CD4-positive, CD25-positive, alpha-beta regulatory T cell (primary cell): Measurements from ENCODE around the gene PLEKHA4. TPM values are rescaled to one million over a fixed set of nuclear protein-coding genes. Genes with fewer than 3 reads are reported as not detected.
A peak's percentile ranks its signal among the peaks of the same experiment; 100 is the strongest.
"Not testable (repeated sequence)": the region's sequence is repeated elsewhere in the genome, so short reads cannot be mapped to it uniquely, and the experiment has no call there.

ENCODE experiments used
- ATAC-seq, 2 donors: fragments of 150-1000 bp; cut with Tn5 transposase; one replicate each; pipeline ENCODE4 v1.10.0; 2021; ENCODE audit warnings: low read depth in 2 of 2, moderate number of reproducible peaks in 2 of 2, moderate library complexity in 1 of 2
- DNase-seq, 3 donors: peaks; one replicate each; pipeline versions ENCODE4 v3.0.0 to v3.0.0-alpha.2; 2012 to 2022; ENCODE audit warnings: mixed read lengths in 1 of 3
- H3K27ac ChIP-seq: one replicate; pipeline ENCODE4 v1.7.0; 2013; ENCODE audit warnings: mild to moderate bottlenecking, low read length; ENCODE audit not compliant: insufficient read depth, poor library complexity, severe bottlenecking
- H3K27me3 ChIP-seq: one replicate; pipeline ENCODE4 v1.7.0; 2013; ENCODE audit warnings: low read length; ENCODE audit not compliant: control insufficient read depth, insufficient read depth
- H3K36me3 ChIP-seq: one replicate; pipeline ENCODE4 v1.7.0; 2013; ENCODE audit warnings: mild to moderate bottlenecking, low read length, moderate library complexity; ENCODE audit not compliant: control insufficient read depth, insufficient read depth
- H3K4me1 ChIP-seq: 2 replicates; pipeline ENCODE4 v1.7.0; 2013; ENCODE audit warnings: mild to moderate bottlenecking, low read length; ENCODE audit not compliant: insufficient read depth, control insufficient read depth, poor library complexity, severe bottlenecking
- H3K4me3 ChIP-seq: one replicate; pipeline ENCODE4 v1.7.0; 2013; ENCODE audit warnings: low read depth, mild to moderate bottlenecking, low read length, moderate library complexity
- H3K9me3 ChIP-seq, 2 experiments: 1 replicate in 1 of 2; 2 replicates in 1 of 2; pipeline ENCODE4 v1.7.0; 2013; ENCODE audit warnings: low read length in 2 of 2, mild to moderate bottlenecking in 1 of 2, moderate library complexity in 1 of 2; ENCODE audit not compliant: control insufficient read depth in 2 of 2
- H3K27ac Mint-ChIP-seq, 3 donors: one replicate each; pipeline ENCODE4 v1.8.0; 2020 to 2022; ENCODE audit warnings: mild to moderate bottlenecking in 3 of 3, mixed read lengths in 3 of 3, moderate library complexity in 2 of 3
- H3K27me3 Mint-ChIP-seq: one replicate; pipeline ENCODE4 v1.8.0; 2022; ENCODE audit warnings: mild to moderate bottlenecking, mixed read lengths
- H3K36me3 Mint-ChIP-seq: one replicate; pipeline ENCODE4 v1.8.0; 2020; ENCODE audit warnings: mixed read lengths
- H3K4me1 Mint-ChIP-seq, 4 donors: one replicate each; pipeline ENCODE4 v1.8.0; 2020 to 2022; ENCODE audit warnings: mixed read lengths in 4 of 4, mild to moderate bottlenecking in 1 of 4
- H3K4me3 Mint-ChIP-seq, 4 donors: one replicate each; pipeline ENCODE4 v1.8.0; 2020 to 2022; ENCODE audit warnings: mild to moderate bottlenecking in 4 of 4, mixed read lengths in 4 of 4, moderate library complexity in 3 of 4
- H3K9me3 Mint-ChIP-seq, 7 donors: one replicate each; pipeline ENCODE4 v1.8.0; 2020 to 2022; ENCODE audit warnings: mixed read lengths in 7 of 7, mild to moderate bottlenecking in 3 of 7, moderate library complexity in 2 of 7
- polyA plus RNA-seq, 4 donors: library from polyadenylated mRNA; unstranded; fragments of 300-500 nt; fragmentation: Illumina TruSeq; gene quantifications; one replicate each; pipeline ENCODE4 v1.2.3, GENCODE V29; 2021
- total RNA-seq: library from RNA; stranded (reverse); gene quantifications from one replicate; pipeline ENCODE4 v1.2.3, GENCODE V29; 2022

The PLEKHA4 gene
- total and polyA plus RNA-seq, 5 donors from 2014 or later = 0.84 to 4.6 (median 1.8) TPM

- Mint-ChIP-seq H3K4me1 (peaks cover 0 to 11% (median 3%) of the 10 kb centered on the region in 4 donors), H3K36me3 (peaks cover 27% of the 10 kb centered on the region)
- no peak overlapping the region for H3K27ac ChIP-seq
These were observed 39.3 kb upstream of the PLEKHA4 start for GRCh38 chr19:48907671-48908070.

DNA sequence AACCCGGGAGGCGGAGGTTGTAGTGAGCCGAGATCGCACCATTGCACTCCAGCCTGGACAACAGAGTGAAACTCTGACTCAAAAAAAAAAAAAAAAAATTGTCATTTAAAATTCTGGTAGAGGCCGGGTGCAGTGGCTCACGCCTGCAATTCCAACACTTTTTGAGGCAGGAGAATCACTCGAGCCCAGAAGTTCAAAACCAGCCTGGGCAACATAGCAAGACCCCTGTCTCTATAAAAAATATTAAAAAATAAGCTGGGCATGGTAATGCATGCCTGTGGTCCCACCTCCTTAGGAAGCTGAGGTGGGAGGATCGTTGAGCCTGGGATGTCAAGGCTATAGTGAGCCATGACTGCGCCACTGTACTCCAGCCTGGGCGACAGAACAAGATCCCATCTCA lies 37.9 kb upstream of the PLEKHA4 start:
- Histone ChIP-seq H3K9me3 (no peaks in the 10 kb centered on the region), H3K36me3 (peaks cover 44% of the 10 kb centered on the region), H3K27ac (no peak overlapping the region), H3K4me3 (no peak overlapping the region), H3K27me3 (no peaks in the 10 kb centered on the region), H3K4me1 (peaks cover 5% of the 10 kb centered on the region)
- Mint-ChIP-seq H3K27ac (no peak overlapping the region), H3K27me3 (no peaks in the 10 kb centered on the region), H3K36me3 (peaks cover 20% of the 10 kb centered on the region), H3K9me3 (no peaks in the 10 kb centered on the region), H3K4me3 (no peak overlapping the region), H3K4me1 (peaks cover 0 to 23% (median 10%) of the 10 kb centered on the region in 4 donors)
- DNase-seq (no peak), ATAC-seq (no peak)

More at GRCh38 chr19:48907671-48908070, 39.3 kb upstream of the PLEKHA4 start:
- Histone ChIP-seq H3K4me3 (no peak overlapping the region), H3K36me3 (peaks cover 56% of the 10 kb centered on the region), H3K9me3 (no peaks in the 10 kb centered on the region), H3K4me1 (no peaks in the 10 kb centered on the region), H3K27me3 (no peaks in the 10 kb centered on the region)
- no peak for DNase-seq
- H3K27me3 Mint-ChIP-seq = no peaks in the 10 kb centered on the region
- H3K9me3 Mint-ChIP-seq = no peaks in the 10 kb centered on the region
- ATAC-seq = no peak
- no peak overlapping the region for H3K4me3 Mint-ChIP-seq
- H3K27ac Mint-ChIP-seq = no peak overlapping the region

DNA sequence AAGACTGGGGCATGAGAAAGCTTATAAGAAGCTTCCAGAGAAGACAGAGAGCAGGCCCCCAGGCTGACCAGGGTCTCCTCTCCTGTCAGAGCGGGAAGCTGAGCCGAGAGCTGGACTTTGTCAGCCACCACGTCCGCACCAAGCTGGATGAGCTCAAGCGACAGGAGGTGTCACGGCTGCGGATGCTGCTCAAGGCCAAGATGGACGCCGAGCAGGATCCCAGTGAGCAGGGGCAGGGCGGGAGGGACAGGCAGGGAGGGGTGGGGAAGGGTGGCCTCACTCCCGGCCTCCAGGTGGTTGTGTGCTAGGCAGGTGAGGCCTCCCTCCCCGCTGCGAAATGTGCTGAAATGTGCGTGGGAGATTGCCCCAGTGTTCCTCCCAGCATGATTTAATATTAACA lies 37.2 kb upstream of the PLEKHA4 start:
- Histone ChIP-seq H3K27me3 (no peaks in the 10 kb centered on the region), H3K9me3 (no peaks in the 10 kb centered on the region), H3K4me3 (no peak overlapping the region), H3K4me1 (peaks cover 12% of the 10 kb centered on the region), H3K27ac (no peak overlapping the region), H3K36me3 (peaks cover 38% of the 10 kb centered on the region)
- Mint-ChIP-seq H3K27ac (no peak overlapping the region), H3K4me3 (no peak overlapping the region), H3K27me3 (no peaks in the 10 kb centered on the region), H3K36me3 (peaks cover 25% of the 10 kb centered on the region), H3K9me3 (no peaks in the 10 kb centered on the region), H3K4me1 (peaks cover 0 to 29% (median 14%) of the 10 kb centered on the region in 4 donors)
- ATAC-seq (no peak), DNase-seq (no peak)

GRCh38 chr19:48903788-48904187 lies 35.4 kb upstream of the PLEKHA4 start:
- not testable (repeated sequence) for H3K27ac Mint-ChIP-seq, H3K4me3 ChIP-seq, H3K27me3 Mint-ChIP-seq, H3K9me3 Mint-ChIP-seq, H3K27me3 ChIP-seq, DNase-seq, ATAC-seq, H3K9me3 ChIP-seq, H3K27ac ChIP-seq, H3K4me3 Mint-ChIP-seq
- Histone ChIP-seq H3K4me1 (peaks cover 17% of the 10 kb centered on the region), H3K36me3 (peaks cover 26% of the 10 kb centered on the region)
- Mint-ChIP-seq H3K4me1 (peaks cover 0 to 37% (median 19%) of the 10 kb centered on the region in 4 donors), H3K36me3 (peaks cover 25% of the 10 kb centered on the region)

DNA sequence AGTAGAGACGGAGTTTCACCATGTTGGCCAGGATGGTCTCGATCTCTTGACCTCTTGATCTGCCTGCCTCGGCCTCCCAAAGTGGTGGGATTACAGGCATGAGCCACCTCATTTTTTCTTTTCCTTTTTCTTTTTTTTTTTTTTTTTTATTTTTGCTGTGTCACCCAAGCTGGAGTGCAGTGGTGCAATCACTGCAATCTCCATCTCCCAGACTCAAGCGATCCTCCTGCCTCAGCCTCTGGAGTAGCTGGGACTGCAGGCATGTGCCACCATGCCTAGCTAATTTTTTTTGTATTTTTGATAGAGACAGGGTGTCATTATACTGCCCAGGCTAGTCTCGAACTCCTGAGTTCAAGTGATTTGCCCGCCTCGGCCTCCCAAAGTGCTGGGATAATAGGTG lies 33.9 kb upstream of the PLEKHA4 start:
- not testable (repeated sequence) for H3K9me3 ChIP-seq, H3K27ac Mint-ChIP-seq, H3K4me3 ChIP-seq, H3K9me3 Mint-ChIP-seq, H3K27me3 ChIP-seq, H3K27me3 Mint-ChIP-seq, H3K27ac ChIP-seq, DNase-seq, ATAC-seq
- Mint-ChIP-seq H3K4me1 (peaks cover 0 to 37% (median 17%) of the 10 kb centered on the region in 4 donors), H3K36me3 (peaks cover 20% of the 10 kb centered on the region), H3K4me3 (peak overlapping the region in 3 of 4 donors; percentile 24 to 65 (median 47))
- H3K36me3 ChIP-seq = peaks cover 16% of the 10 kb centered on the region
- H3K4me1 ChIP-seq = peaks cover 17% of the 10 kb centered on the region

DNA sequence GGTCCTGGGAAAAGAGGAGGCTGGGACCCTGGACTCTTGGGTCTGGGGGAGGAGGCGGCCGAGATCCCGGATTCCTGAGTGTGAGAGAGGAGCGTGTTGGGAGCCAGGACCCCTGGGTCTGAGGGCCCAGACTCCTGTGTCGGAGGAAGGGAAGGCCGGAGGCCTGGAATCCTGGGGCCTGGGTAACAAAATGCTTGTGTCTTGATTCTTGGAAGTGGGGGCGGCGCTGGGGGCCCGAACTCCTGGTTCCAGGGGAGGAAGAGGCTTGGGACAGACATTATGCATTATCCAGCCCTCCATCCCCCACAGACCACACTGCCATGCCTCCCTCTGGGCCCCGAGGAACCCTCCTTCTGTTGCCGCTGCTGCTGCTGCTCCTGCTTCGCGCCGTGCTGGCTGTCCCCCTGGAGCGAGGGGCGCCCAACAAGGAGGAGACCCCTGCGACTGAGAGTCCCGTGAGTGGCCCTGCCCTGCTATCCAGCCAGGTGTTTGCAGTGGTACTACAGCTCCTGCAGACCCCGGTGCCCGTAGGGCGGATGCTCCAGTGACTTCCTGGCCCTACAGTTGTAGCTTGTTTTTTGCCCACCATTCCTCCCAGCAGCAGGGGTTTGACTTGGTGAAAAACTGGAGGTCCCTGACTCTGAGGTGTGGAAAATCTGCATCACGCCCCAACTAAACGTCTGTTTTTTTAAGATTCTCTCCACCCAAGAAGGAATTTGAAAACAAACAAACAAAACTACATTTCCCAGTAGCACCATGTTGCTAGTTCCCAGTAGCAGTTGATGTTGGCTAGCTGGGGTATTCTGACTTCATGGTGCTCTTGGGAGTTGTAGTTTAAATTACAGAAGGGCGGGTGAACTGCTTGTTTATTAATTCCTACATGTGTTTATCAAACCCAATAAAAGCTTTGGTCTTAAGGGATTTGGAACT lies 32.3 kb upstream of the PLEKHA4 start:
- Mint-ChIP-seq H3K4me1 (peaks cover 0 to 45% (median 17%) of the 10 kb centered on the region in 4 donors), H3K27me3 (peaks cover 13% of the 10 kb centered on the region), H3K27ac (peak overlapping the region; percentile 96 to 97 (median 96)), H3K9me3 (peaks cover 0 to 1% (median 0%) of the 10 kb centered on the region in 7 donors), H3K36me3 (peaks cover 16% of the 10 kb centered on the region), H3K4me3 (peak overlapping the region; percentile 91 to 99 (median 96))
- Histone ChIP-seq H3K36me3 (peaks cover 8% of the 10 kb centered on the region), H3K27ac (peak overlapping the region; percentile 84), H3K9me3 (no peaks in the 10 kb centered on the region), H3K4me3 (peak overlapping the region; percentile 83), H3K4me1 (peaks cover 22% of the 10 kb centered on the region), H3K27me3 (no peaks in the 10 kb centered on the region)
- no peak for ATAC-seq
- DNase-seq = peak in 1 of 3 donors; percentile 70

DNA sequence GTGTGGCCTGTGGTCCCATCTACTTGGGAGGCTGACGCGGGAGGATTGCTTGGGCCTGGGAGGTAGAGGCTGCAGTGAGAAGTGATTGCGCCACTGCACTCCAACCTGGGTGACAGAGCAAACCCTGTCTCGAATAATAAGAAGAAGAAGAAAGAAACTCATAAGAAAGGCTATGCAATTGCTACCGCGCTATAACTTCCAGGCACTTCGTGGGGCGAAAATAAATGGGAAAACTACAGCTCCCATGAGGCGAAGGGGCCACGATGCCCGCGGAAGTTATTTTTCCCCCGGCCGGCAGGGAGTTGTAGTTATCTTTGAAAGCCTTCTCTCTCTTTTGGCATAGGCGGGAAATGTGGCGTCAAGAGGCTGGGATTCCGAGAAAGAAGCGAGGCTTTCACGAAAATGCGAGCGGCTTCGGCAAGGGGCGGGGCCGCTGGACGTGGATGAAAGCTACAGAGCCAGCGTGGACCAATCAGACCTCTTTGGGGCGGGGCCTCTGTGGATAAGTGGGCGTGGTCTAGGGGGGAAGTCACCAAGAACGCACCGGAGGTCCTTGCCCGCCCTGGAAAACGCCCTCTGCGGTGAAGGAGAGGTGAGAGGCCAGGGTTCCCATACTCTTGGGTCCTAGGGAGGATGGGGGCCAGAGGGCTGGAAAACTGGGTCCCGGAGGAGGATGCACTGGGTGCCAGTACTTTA lies 31.5 kb upstream of the PLEKHA4 start, which contains the start of gene NUCB1:
TSS of gene NUCB1 (plus strand) at position 532 of the 696 bp plus-strand sequence. CDS start 485 bp downstream, outside the sequence.
- DNase-seq = peak; percentile 96 to 100 (median 98)
- Mint-ChIP-seq H3K27me3 (peaks cover 20% of the 10 kb centered on the region), H3K27ac (peak within 1 kb of the TSS; percentile 96 to 97 (median 96)), H3K36me3 (peaks cover 9% of the 10 kb centered on the region), H3K9me3 (peaks cover 0 to 1% (median 0%) of the 10 kb centered on the region in 7 donors), H3K4me1 (peaks cover 0 to 50% (median 17%) of the 10 kb centered on the region in 4 donors), H3K4me3 (peak within 1 kb of the TSS; percentile 91 to 99 (median 96))
- H3K27me3 ChIP-seq = peaks cover 2% of the 10 kb centered on the region
- peak within 1 kb of the TSS; percentile 84 for H3K27ac ChIP-seq
- ATAC-seq = peak; percentile 96
- H3K4me1 ChIP-seq = peaks cover 25% of the 10 kb centered on the region
- H3K36me3 ChIP-seq = peaks cover 3% of the 10 kb centered on the region
- peak within 1 kb of the TSS; percentile 83 for H3K4me3 ChIP-seq
- no peaks in the 10 kb centered on the region for H3K9me3 ChIP-seq
